AG09319 (cell line): ENCODE results near the gene RBBP8NL.

ENCODE experiments used
- DNase-seq: peaks from one replicate; pipeline ENCODE4 v3.0.0-alpha.2; 2010; ENCODE audit warnings: low read depth; ENCODE audit errors: extremely low read depth
- CTCF ChIP-seq: IDR thresholded peaks from 2 replicates; pipeline ENCODE4 v1.5.1; 2011; ENCODE audit warnings: low read depth, mild to moderate bottlenecking, inconsistent platforms, low read length, moderate library complexity

The RBBP8NL gene

GRCh38 chr20:62423326-62423706 lies 4.0 kb downstream of the RBBP8NL start:
- no peak for TF ChIP-seq CTCF
- DNase-seq = no peak

GRCh38 chr20:62422636-62423325 lies 4.6 kb downstream of the RBBP8NL start:
- TF ChIP-seq CTCF = no peak
- no peak for DNase-seq

- TF ChIP-seq CTCF = no peak
- no peak for DNase-seq
Measured at GRCh38 chr20:62421716-62421990, 5.7 kb downstream of the RBBP8NL start.

- TF ChIP-seq CTCF = no peak
- DNase-seq = no peak
Measured at GRCh38 chr20:62420846-62421715, 6.3 kb downstream of the RBBP8NL start.

GRCh38 chr20:62419759-62420158 lies 7.6 kb downstream of the RBBP8NL start:
- no peak for TF ChIP-seq CTCF
- DNase-seq = no peak

- TF ChIP-seq CTCF = no peak
- DNase-seq = no peak
Measured at GRCh38 chr20:62418709-62419487, 8.4 kb downstream of the RBBP8NL start.
